ENCODE data around the gene DOCK7. TPM values are rescaled to one million over a fixed set of nuclear protein-coding genes. Genes with fewer than 3 reads are reported as not detected.

DOCK7 gene
- total RNA-seq, 2 donors from 2014 or later, result 9.8 to 11.9 TPM

GRCh38 chr1:62727656-62728407 is 39.6 kb upstream of the DOCK7 start:
- DNase-seq (ENCODE audit: low spot score), result no peak
- Histone ChIP-seq H3K4me1 (peaks cover 0 to 16% of the 10 kb centered on the region in 2 donors), H3K9me3 (no peaks in the 10 kb centered on the region), H3K4me3 (no peak overlapping the region), H3K27ac (no peak overlapping the region), H3K36me3 (no peaks in the 10 kb centered on the region), H3K27me3 (no peaks in the 10 kb centered on the region)
- TF ChIP-seq CTCF (IDR thresholded peaks at IDR 0.05), result no peak

GRCh38 chr1:62726011-62726442 is 37.8 kb upstream of the DOCK7 start:
- DNase-seq (ENCODE audit: low spot score), result no peak
- H3K4me3 ChIP-seq, result no peak overlapping the region
- H3K27ac ChIP-seq, result no peak overlapping the region
- H3K4me1 ChIP-seq, result peaks cover 0 to 16% of the 10 kb centered on the region in 2 donors
- no peaks in the 10 kb centered on the region for H3K27me3 ChIP-seq
- H3K9me3 ChIP-seq, result no peaks in the 10 kb centered on the region
- TF ChIP-seq CTCF (IDR thresholded peaks at IDR 0.05), result no peak
- no peaks in the 10 kb centered on the region for H3K36me3 ChIP-seq

GRCh38 chr1:62725255-62725654 is 37.1 kb upstream of the DOCK7 start:
- peak overlapping the region in 1 of 2 donors; percentile 2 for H3K27ac ChIP-seq
- peaks cover 0 to 16% of the 10 kb centered on the region in 2 donors for H3K4me1 ChIP-seq
- H3K36me3 ChIP-seq, result no peaks in the 10 kb centered on the region

GRCh38 chr1:62724430-62724829 is 36.2 kb upstream of the DOCK7 start:
- no peak overlapping the region for H3K4me3 ChIP-seq
- TF ChIP-seq CTCF (IDR thresholded peaks at IDR 0.05), result no peak
- H3K4me1 ChIP-seq, result peaks cover 0 to 16% of the 10 kb centered on the region in 2 donors
- H3K27ac ChIP-seq, result no peak overlapping the region
- DNase-seq (ENCODE audit: low spot score), result no peak
- no peaks in the 10 kb centered on the region for H3K36me3 ChIP-seq
- H3K9me3 ChIP-seq, result no peaks in the 10 kb centered on the region
- H3K27me3 ChIP-seq, result no peaks in the 10 kb centered on the region

More at GRCh38 chr1:62725255-62725654, 37.1 kb upstream of the DOCK7 start:
- DNase-seq (ENCODE audit: low spot score), result no peak
- no peak for TF ChIP-seq CTCF (IDR thresholded peaks at IDR 0.05)
- H3K9me3 ChIP-seq, result no peaks in the 10 kb centered on the region
- no peaks in the 10 kb centered on the region for H3K27me3 ChIP-seq
- H3K4me3 ChIP-seq, result peak overlapping the region in 1 of 2 donors; percentile 1

- no peak overlapping the region for H3K4me3 ChIP-seq
- H3K4me1 ChIP-seq, result peaks cover 0 to 16% of the 10 kb centered on the region in 2 donors
- TF ChIP-seq CTCF (IDR thresholded peaks at IDR 0.05), result no peak
- DNase-seq (ENCODE audit: low spot score), result no peak
- H3K27me3 ChIP-seq, result no peaks in the 10 kb centered on the region
- no peak overlapping the region for H3K27ac ChIP-seq
- no peaks in the 10 kb centered on the region for H3K9me3 ChIP-seq
- H3K36me3 ChIP-seq, result no peaks in the 10 kb centered on the region
Measured at GRCh38 chr1:62723883-62724282, 35.7 kb upstream of the DOCK7 start.

Data from right atrium auricular region (tissue), 2 donors.